Stimulated activated CD4-positive, alpha-beta T cell treated with anti-CD3 and anti-CD28 coated beads, Interleukin-2, amount 100 ng/mL, for 24 hours (primary cell): ENCODE results near the gene FDPS.
"Not testable (repeated sequence)": the region's sequence is repeated elsewhere in the genome, so short reads cannot be mapped to it uniquely, and the experiment has no call there.

Source experiments
- DNase-seq, 2 donors: peaks; one replicate each; pipeline ENCODE4 v3.0.0-alpha.2; 2020

Gene FDPS

DNA sequence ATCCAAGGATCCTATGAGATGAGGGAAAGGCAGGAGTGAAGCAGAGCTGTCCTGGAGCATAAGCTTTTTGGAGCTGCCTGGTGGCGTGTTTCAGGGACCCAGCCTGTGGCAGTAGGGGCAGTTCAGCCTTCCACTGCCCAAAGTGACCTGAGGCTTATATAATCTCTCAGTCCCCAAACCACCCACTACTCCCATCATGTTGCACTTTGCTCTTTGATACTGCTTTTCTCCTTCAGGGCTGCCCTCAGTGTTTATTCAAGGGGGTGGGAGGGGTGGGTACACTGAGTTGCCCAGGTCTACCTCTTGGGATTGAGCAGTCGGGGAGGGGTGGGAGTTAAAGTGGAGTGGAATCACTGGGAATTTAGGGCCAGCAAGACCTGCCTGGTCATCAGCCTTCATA, 22.1 kb upstream of the FDPS start:
- no peak for DNase-seq

DNA sequence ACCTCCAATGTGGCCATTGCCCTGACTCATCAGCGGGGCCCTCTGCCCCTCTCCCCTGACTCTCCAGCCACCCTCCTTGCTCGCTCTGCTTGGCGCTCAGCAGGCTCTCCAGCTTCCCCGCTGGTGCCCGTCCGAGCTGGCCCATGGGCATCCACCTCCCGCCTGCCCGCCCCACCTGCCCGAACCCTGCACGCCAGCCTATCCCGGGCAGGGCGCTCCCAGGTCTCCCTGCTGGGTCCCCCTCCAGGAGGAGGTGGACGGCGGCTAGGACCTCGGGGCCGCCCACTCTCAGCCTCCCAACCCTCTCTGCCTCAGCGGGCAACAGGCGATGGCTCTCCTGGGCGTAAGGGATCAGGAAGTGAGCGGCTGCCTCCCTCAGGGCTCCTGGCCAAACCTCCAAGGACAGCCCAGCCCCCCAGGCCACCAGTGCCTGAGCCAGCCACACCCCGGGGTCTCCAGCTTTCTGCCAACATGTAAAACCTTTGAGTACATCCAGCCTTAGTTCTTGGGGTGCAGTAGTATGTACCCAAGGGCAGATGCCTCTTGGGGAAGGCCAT, 20.6 kb upstream of the FDPS start:
- no peak for DNase-seq

DNA sequence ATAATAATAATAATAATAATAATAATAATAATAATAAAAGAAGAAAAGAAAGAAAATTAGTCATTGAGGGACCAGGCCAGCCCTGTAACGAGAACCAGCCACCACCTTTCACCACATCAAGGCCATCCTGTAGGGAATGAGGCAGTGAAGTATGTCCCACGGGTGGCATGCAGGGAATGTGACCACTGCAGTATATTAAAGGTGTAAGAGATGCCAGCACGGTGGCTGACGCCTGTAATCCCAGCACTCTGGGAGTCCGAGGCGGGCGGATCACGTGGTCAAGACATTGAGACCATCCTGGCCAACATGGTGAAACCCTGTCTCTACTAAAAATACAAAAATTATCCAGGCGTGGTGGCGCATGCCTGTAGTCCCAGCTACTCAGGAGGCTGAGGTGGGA, 17.7 kb upstream of the FDPS start:
- DNase-seq, result not testable (repeated sequence)

DNA sequence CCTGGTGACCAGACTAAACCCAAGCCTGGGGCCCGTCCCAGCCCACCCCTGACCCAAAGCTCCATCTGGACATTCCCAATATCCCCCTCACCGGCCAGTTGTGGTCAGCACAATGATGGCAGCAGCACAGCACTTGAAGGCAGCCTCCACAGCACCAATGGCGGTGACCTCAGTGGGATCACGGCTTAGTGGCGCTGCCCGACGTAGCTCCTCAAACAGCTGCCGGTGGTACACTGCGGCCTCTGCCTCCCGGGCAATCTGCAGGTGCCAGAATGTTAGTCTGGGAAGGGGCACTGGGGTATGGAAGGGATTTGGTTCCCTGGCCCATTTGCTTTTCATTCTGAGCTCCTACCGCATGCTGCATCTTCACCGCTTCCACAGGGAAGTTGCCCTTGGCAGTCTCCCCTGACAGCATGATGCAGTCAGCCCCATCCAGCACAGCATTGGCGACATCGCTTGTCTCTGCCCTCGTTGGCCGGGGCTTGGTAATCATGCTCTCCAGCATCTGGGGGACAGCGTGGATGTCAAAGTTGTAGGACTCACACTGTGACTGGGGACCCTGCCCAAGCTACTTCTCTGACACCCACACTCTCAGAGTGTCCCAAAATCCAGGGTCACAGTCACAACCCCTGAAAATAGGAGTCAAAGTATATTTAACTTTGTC, 15.4 kb upstream of the FDPS start:
- no peak for DNase-seq

DNA sequence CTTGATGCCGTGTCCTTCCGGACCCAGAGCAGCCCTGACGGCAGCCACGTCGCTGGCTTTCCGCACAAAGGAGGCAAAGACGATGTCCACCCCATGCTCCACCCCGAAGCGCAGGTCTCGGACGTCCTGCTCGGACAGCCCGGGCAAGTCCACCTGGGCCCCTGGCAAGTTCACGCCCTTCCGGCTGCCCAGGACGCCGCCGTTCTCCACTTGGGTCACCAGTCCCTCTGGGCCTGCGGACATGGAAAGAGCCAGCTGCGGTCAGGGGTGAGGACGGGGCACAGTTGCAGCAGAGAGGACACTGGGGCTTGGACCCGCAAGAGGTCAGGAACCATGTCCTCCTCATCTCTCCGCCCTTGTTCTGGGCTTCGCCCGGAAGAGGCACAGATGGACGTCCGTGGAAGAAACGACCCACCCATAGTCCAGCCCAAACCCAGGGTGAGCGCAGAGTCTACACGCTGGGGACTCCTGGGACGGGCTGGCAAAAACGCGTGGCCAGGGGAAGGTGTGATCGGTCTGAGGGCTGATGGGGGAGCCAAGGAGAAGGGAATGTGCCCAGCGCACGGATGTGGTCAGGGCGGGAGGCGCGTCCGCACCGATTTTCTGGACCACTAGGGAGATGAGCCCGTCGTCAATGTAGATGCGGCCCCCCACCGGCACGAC, 14.0 kb upstream of the FDPS start:
- DNase-seq, result no peak

DNA sequence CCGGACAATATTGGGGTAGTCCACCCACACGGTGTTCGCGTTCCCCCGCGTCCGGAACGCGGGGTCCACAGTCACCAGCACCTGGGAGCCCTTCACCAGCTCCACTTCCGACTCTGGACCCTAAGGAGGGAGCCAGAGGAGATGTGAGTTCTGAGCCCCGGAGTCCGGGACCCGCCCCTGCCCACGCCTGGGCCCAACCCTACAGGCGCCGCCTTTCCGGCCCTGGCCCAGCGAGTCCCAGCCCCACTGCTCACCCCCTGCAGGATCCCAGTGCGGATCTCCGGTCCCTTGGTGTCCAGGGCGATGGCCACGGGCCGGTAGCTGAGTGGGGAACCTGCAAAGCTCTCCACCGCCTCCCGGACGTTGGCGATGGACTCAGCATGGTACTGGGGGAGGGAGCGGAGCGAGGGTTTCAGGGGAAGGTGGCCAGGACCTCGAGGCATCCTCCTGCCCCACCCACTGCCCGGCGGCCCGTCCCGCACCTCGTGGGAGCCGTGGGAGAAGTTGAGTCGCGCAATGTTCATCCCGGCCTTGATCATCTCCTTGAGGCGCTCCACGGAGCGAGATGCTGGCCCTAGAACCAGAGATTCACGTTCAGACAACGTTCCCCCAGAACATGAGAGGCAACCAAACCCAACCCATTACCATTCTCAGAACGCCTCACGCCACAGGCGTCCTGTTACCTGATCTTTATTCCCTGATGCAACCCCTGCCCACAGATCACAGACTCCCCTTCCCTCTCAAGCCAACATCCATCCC, 13.3 kb upstream of the FDPS start:
- DNase-seq, result no peak

DNA sequence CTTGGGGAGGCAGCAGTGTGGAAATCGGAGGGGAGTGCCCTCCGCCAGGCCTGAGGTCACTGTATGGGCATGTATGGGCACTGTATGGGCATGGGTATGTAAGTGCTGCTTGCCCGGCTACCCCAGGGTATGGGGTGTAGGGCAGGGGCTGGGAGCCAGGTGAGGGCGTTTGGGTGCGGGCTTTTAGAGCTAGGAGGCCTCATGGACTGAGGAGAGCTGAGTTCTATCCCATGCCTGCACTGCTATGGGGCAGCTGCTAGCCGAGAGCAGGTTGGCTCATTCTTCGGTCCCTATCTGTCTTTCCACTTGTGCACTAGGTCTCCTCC, 12.8 kb upstream of the FDPS start:
- no peak for DNase-seq

DNA sequence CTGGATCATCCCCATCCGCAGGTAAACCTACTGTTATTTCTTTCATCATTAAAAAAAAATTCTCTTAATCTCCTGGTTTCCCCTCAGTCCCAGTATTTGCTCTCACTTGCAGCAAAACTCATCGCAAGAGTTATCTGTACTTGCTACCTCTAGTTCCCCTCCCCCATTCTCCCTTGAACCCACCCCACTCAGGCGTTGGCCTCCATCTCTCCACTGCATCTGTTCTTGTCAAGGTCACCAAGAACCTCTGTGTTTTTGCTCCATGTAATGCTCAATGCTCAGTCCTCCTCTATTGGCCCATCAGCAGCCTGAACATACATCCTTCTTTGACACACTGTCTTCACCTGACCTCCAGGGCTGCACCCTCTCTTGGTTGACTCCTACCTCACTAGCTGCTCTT, 12.0 kb upstream of the FDPS start:
- DNase-seq, result no peak

DNA sequence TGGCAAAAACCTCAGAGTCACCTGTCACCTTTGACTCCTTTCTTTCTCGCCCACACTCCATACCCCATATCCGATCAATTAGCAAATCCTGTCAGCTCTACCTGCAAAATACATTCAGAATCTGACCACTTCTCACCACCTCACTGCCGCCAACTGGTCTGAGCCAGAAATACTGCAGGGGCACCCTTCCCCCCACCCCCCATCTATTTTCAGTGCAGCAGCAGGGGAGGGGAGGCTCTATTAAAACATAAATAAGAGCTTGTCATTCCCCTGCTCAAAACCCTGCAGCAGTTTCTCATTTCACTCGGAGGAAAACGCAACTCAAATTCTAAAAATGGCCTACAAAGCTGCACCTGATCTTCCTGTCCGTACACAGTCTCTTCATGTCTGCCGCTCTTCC, 11.3 kb upstream of the FDPS start:
- DNase-seq, result no peak

DNA sequence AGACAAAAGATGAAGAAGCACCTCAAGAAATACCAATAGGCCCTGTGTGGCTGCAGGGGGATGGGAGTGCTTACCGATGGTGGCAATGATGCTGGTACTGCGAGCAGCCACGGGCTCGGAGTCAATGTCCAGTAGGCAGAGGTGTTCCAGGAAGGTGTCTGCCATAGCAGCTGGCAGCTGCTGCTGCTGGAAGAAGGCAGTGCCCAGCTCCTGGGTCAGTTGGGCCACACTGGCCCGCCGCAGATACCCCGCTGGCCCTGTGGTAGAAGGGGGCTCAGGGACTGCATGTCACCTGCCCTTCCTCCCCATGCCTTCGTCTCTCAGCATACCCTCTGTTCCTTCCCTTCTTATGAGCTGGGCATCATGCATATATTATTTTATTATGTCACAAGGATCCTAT, 8.6 kb upstream of the FDPS start:
- DNase-seq, result no peak

DNA sequence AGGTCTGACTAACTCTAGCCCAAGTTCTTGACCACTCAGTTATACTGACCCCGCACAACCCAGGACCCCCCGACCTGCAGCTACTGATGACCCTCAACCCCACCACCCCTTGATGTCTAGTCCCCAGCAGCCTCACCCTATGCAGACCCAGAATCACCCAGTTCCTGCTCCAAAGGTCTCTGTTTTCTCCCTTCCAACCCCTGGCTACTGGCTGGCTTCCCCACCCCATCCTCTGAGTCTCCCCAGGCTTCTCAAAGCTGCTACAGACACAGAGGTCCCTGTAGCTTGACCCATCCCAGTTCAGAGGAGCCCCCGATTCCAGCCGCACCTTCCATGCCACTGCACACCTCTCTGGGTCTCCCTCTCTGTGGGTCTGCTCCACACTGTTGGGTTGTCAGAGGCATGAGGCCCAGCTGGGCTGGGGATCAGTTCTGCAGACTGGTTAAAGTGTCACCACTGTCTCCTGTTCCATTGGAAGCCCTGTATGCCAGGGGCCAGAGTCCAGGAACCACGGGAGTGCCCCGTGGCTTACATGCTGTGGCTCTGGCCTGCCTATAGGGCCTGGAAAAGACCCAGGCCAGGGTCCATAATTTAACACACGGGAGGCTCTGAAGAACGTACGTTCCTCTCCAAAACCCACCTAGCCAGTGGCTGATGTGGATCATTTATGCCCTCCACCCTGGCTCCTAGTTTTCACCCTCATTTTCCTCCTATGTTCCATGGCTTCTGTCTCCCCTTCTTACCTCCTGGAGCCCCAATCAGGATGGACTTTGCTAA, 7.9 kb upstream of the FDPS start:
- no peak for DNase-seq

DNA sequence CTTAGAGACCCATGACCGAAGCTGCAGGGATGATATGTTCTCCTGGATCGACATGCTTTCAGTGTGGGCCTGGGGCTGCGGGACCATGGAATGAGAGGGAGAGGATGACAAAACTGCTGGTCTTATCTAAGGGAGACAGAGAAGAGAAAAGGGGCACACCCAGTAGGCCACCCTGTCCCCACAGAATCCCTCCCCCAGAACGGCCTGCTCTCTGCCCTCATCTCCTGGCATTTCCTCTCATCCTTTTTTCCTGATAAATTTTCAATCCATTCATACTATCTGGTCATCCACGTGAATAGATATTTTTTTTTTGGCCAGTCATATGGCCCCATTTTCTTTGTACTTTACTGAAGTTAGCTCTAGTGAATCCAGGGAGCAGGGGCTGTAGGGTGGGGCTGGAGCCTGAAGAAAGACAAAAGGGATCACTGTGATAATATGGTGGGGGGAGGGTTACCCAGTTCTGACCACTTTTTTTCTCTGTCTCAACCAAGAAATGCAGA, 7.3 kb upstream of the FDPS start, which contains the start of gene PKLR:
TSS of gene PKLR (minus strand) at position 97 of the 500 bp plus-strand sequence. CDS start at position 54, 43 bp downstream.
- no peak for DNase-seq

DNA sequence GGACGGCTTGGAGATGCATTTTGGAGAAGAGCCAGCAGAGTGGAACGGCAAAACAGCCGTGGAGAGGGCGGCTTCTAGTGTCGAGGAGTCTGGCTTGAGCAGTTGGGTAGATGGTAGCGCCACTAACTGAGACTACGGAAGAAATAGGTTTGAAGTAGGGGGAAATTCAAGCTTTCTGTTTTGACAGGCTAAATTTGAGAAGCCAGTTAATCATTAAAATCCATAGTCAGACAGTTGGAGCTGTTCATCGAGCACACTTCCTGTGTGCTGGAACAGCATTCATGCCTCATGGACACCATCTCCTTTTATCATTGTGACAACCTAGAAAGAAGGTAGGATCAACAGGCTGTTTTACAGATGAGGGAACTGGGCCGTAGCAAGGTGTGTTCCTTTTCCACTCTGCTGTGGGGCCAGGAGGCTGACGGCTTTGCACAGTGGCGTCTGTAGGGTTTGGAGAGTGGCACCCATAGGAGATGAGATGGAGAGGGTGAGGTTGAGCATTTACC, 4.1 kb upstream of the FDPS start:
- DNase-seq, result no peak

DNA sequence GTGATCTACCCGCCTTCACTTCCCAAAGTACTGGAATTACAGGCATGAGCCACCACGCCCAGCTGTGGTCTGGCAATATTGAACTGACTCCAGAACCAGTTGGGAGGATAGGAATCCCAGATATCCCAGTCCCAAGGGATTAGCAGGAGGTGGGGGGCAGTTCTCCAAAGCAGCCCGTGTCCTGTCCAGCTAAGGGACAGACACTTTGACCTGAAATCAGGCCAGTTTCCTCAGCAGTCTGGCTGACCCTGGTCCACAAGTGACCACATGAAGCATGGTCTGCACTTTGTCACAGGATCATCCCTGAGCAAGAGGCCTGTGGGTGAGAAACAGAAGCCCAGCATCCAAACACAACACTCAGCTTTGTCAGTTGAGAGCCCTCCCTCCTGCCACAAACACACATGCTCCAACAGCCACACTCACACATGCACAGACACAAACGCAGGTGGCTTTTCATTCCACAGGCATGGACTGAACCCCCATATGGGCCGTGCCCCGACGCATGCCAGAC, 2.7 kb upstream of the FDPS start:
- DNase-seq, result no peak

DNA sequence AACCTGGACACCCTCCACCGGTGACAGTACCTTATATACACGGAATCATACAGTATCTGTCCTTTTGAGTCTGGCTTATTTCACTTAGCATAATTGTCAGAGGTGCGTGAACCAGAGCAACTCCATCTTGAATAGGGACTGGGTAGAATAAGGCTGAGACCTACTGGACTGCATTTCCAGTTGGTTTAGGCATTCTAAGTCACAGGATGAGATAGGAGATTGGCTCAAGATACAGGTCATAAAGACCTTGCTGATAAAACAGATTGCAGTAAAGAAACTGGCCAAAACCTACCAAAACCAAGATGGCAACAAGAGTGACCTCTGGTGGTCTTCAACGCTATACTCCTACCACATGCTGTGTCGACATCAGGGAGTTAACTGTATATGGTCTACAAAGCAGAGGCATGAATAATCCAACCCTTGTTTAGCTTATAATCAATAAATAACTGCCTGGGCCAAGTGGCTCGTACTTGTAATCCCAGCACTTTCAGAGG, 1.4 kb upstream of the FDPS start:
- DNase-seq, result no peak

DNA sequence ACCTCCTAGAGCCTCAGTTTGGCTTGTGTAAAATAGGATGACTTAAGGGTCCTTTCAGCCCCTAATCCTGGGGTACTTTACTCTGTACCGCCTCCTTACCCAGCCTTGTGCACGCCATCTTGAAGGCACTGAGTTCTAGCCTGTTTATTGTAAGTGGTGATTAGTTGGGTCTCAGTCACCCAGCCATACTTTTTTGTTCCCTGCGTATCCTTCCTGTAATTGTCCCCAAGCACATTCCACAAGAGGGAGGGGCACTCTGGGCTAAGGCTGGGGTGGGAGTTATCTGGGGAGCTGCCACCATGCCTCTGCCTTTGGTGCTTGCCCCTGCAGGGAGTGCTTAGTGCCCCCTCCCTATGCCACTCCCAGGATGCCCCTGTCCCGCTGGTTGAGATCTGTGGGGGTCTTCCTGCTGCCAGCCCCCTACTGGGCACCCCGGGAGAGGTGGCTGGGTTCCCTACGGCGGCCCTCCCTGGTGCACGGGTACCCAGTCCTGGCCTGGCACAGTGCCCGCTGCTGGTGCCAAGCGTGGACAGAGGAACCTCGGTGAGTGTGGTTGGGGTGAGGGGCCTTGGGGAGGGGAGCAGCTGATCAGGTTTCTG, 856 bp downstream of the FDPS start:
- DNase-seq, result no peak

DNA sequence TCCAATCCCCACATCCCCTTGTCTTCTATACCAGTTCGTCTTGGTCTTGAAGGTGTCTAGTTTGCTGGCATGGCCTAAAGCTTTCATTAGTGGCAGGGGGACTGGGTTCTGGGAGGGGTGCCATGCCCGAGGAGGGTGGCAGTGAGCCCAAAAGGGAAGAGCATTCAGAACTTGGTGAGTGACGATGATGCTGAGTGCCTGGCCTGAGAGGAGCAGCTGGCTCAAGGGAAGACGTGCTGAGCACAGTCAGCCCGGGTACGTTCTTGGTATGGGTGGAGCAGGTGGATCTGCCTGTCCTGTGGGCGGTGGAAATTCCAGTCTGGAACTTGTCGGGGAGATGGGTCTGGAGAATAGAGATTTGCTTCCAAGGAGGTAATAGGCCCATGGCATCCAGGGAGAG, 4.6 kb downstream of the FDPS start:
- no peak for DNase-seq

DNA sequence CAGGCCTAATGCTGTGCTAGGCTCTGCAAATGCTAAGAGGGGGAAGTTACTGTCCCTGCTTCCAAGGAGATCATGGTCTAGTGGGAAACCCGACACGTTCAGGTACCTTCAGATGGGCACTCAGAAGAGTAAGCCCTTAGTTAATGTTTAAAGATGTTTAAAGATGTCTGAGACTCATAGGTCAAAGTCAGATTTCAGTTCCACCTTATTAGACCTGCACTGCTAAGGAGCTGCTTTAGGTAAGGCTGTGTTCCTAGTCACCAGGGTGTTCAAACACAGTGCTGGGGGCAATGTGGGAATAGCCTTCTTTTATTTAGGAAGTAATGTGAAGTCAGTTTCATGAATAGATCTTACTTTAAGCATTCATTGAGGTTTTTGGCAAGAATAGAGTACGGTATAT, 8.3 kb downstream of the FDPS start:
- no peak for DNase-seq

DNA sequence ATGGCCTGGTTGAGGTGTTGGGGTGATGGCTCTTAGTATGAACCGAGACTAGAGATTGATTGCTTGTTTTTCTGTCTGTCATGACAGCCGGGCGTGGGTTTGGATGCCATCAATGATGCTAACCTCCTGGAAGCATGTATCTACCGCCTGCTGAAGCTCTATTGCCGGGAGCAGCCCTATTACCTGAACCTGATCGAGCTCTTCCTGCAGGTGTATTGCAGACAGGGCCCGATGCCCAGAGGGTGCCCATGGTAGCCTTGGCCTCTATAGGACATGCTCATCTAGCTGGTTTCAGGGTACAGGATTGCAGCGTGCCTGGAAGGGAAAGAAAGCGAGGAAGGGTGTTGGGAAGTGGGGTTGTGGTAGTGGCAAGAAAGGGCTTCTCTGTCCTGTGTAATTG, 9.4 kb downstream of the FDPS start:
- DNase-seq, result no peak

DNA sequence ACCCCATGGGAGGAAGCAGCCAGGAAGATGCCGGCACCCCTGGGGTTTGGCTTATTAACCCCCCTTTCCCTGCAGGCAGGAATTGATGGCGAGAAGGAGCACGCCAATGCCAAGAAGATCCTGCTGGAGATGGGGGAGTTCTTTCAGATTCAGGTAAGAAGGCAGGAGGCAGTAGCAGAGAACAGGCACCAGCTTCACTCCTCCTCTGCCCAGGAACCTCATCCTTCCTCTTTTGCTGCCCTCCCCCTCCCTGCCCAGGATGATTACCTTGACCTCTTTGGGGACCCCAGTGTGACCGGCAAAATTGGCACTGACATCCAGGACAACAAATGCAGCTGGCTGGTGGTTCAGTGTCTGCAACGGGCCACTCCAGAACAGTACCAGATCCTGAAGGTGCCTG, 10.9 kb downstream of the FDPS start:
- DNase-seq, result no peak

DNA sequence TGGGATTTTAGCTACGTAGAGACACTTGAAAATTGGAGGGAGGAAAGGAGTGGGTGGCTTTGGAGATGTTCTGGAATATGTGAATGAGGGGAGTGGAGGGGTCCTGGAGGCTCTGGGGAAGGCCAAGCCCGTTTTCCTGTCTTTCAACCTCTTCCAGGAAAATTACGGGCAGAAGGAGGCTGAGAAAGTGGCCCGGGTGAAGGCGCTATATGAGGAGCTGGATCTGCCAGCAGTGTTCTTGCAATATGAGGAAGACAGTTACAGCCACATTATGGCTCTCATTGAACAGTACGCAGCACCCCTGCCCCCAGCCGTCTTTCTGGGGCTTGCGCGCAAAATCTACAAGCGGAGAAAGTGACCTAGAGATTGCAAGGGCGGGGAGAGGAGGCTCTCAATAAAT, 11.6 kb downstream of the FDPS start:
- peak in 1 of 2 donors; percentile 10 for DNase-seq
